RPMI7951 (cell line): ENCODE measurements around the gene RTN4. TPM values are rescaled to one million over a fixed set of nuclear protein-coding genes. Genes with fewer than 3 reads are reported as not detected.
"Not testable (repeated sequence)": the region's sequence is repeated elsewhere in the genome, so short reads cannot be mapped to it uniquely, and the experiment has no call there.

ENCODE experiments used
- DNase-seq: peaks from one replicate; pipeline ENCODE4 v3.0.0-alpha.2; 2012; ENCODE audit warnings: low read depth
- total RNA-seq: library from RNA; depleted of rRNA; stranded (reverse); fragments of >200 nt; shearing (Covaris generic); gene quantifications from 2 replicates; pipeline ENCODE4 v1.2.3, GENCODE V29; 2014

Gene RTN4
- total RNA-seq, 1 experiment from 2014 or later: 194 TPM

- DNase-seq: peak; percentile 65
Observed at GRCh38 chr2:55010149-55010591, 40.1 kb downstream of the RTN4 start.

- no peak for DNase-seq
Observed at GRCh38 chr2:55009277-55010060, 40.8 kb downstream of the RTN4 start.

DNA sequence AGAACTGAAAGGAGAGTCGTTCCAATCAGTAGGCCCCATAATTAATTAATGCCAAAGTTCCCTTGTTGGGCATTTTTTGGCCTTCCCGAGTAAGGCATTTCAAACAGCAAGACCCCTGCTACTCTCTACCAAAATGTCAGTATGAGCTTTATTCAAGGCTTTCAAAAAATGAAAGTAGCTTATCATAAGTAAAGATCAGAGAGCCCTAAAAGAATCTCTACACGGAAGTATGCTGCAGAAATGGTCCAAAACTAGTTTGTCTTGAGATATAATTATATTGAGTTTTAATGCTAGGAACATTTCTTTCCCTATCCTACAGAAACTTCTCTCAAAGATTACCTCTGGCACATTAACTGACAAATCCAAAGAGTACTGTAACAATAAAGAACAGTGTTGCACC lies 43.9 kb downstream of the RTN4 start:
- DNase-seq: no peak

DNA sequence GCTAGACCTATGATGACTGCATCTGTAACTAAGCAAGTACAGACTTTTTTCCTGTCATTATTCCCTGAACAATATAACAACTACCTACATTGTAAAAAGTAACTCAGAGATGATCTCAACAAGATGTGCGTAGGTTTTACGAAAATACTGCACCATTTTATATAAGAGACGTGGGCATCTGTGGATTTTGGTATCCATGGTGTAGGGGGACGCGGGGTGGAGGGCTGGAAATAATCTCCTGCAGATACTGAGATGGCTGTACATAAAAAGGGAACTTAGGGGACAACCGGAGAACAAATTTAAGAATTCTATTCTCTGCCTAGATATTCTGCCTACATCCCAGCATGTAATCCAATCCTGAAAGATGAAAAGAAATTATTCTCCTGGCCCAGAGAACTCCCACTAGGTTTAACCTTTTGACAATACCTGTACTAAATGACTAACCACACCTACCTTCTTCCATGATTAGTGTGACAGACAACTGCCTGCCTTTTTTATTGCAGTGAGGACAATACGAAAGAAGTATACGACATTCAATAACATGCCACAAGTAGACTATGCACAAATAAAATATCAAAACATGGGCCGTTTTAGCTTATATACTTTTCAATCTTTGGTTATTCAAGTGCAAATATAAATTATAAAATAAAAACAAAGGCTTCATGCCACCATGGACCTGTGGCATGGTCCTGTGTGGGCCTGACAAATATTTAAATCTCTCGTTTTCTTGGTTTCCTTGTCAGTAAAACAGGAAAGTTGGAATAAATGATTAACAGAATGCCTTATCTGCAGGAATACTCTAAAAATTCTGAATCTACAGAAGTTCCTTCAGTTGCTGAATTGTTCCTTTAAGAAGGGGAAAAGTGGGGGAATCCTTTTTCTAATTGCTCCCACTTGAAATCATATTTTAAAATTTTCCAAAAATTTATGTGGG lies 46.3 kb downstream of the RTN4 start:
- no peak for DNase-seq

- no peak for DNase-seq
Observed at GRCh38 chr2:55001716-55002115, 48.5 kb downstream of the RTN4 start.

GRCh38 chr2:55000341-55000740 lies 49.9 kb downstream of the RTN4 start:
- DNase-seq: no peak

GRCh38 chr2:54999182-54999581 lies 51.1 kb downstream of the RTN4 start:
- peak; percentile 84 for DNase-seq

- DNase-seq: no peak
Observed at GRCh38 chr2:54997826-54998225, 52.4 kb downstream of the RTN4 start.

GRCh38 chr2:54995553-54995952 lies 54.7 kb downstream of the RTN4 start:
- DNase-seq: no peak

GRCh38 chr2:54990694-54991093 lies 59.6 kb downstream of the RTN4 start:
- not testable (repeated sequence) for DNase-seq

- DNase-seq: no peak
Observed at GRCh38 chr2:54988612-54989011, 61.6 kb downstream of the RTN4 start.

GRCh38 chr2:54986264-54986663 lies 64.0 kb downstream of the RTN4 start:
- no peak for DNase-seq

GRCh38 chr2:54984476-54984875 lies 65.8 kb downstream of the RTN4 start:
- DNase-seq: peak; percentile 26

DNA sequence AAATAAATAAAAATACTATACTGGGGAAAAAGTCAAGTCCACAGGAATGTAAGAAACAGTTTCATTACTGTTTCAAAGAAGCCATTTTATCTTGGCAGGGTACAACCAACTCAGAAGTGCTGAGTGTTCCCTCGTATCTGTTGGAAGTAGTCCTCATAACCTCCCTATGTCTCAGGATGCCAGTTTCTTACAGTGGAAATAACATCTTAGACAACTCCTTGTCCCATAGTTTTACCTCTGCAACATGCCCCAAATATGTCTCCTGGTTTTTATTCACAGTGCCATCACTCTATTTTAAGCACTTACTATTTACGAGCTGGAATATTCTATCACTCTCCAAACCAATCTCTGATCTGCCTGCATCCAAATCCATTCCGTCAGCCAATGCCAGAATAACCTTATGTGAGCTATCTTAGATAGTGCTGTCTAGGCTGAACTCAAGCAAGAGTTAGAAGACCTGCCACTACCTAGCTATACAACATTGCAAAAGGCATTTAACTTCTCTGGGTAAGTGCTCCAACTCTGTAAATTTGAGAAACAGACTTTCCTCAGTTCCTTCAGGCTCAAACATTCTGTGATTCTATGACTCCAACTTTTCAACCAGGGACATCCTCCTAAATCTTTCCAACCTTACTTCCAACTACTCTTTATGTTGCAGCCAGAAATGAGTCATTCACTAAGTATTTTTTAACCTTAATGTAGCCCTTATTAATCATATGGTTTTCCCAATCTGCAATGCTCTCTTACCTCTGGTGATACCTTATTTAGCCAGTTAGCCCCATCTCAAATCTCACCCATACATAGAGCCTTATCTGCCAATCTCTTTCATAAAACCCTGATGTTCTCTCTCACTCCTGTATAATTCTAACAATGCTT lies 66.7 kb downstream of the RTN4 start:
- DNase-seq: peak; percentile 64

DNA sequence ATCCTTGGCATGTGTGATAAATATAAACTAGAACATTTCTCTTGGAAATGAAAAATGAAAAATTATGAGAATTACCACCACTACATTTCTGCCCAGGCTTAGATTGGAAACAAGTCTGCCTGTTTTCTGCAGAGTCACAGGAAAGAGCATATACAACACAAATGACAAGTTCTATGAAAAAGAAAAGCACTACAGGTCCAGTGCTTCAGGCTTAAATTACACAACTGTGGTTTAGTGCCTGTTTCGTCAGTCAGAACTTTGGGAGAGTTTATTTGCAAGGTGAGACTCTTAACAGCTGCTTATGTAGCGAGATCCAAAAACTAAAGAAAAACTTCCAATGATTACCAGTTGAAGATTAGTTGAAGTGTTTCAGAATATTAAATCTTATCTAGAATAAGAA lies 68.9 kb downstream of the RTN4 start:
- no peak for DNase-seq

DNA sequence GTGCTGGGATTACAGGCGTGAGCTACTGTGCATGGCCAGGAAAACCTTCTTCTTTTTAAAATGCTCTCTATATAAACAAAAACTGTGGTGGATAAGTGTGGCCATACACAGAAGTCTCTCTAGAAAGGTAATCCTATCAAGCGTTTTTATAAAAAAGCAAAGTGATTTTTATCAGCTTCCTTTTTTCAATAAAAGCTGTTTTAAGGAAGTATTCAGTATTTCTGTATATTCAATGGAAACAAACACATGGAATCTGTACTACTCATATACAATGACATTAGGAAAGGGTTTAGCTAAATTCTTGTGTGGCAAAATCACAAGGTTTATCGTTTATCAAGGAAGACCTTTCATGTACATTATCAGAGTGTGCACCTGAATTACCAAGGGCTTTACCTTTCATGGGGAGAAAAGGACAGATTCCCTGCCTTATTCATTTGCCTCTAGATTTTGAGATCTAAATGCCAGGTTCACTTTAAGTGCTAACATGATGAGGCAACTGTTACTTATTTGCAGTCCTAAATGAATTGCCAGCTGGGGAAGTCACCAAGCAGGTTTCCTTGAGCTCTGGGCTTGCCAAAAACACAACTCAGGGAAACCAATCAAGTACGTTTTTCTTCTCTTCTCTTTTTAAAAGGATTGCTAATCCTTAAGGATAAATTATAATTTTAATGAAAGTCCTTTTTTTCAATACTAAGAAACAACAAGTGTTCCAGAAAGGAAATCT lies 70.8 kb downstream of the RTN4 start:
- no peak for DNase-seq

DNA sequence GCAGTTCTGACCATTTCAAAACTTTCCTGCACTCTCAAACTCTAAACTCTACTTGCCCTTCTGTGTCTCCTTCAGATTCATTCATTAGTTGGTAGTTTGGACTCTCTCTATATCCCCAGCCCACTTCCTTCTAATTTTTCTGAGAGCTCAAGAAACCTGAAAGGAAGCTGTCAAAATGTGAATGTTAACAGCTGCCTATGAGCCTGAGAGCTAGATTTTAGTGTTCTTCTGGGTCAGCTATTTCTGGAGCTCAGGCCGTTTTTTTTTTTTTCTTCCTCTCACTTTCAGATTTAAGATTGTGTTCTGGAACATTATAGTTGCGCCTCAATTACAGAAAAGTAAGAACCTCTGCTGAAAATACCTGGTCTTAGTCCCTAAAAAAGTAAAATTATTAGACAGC lies 73.1 kb downstream of the RTN4 start:
- no peak for DNase-seq

- DNase-seq: no peak
Observed at GRCh38 chr2:54975598-54976492, 74.4 kb downstream of the RTN4 start.

DNA sequence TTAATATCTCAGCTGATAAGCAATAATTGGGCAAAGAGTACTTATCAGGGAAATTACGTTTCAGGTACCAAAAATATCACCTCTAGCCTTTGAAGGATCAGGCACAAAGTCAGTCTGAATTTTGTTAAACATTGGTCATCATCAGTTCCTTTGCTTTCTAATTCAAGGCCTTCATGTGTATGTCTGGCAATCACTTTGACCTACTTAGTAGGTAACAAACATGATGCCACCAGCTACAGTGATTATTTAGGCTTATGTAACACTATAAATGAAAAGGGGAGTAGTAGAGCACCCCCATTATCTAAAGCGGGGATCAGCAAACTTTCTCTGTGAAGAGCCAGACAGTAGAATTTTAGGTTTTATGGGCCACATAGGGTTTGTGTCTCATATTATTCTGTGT lies 75.1 kb downstream of the RTN4 start:
- no peak for DNase-seq

DNA sequence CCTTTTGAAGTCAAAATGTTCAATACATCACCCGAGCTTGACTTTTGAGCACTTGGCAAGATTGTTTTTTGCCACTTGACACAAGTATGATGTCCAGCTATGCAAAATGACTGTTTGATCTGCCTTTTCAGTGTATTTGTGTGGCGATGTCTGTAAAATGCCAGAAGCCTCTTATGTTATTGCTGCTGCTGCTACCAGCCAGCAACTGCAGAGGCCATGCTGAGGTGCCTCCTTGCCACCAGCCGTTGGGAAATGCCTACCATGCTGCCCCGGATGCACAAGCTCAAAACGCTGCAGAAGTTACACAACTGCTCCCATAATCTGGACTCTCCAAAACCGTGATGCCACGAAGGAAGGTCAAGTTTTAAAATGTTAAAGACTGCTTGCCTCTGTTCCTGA lies 80.3 kb downstream of the RTN4 start:
- no peak for DNase-seq
